Right hindlimb (tissue), 1 donor: ENCODE data around the gene TH.

Source experiments
- DNase-seq: peaks from one replicate; pipeline ENCODE4 v3.0.0-alpha.2; 2018

TH gene

DNA sequence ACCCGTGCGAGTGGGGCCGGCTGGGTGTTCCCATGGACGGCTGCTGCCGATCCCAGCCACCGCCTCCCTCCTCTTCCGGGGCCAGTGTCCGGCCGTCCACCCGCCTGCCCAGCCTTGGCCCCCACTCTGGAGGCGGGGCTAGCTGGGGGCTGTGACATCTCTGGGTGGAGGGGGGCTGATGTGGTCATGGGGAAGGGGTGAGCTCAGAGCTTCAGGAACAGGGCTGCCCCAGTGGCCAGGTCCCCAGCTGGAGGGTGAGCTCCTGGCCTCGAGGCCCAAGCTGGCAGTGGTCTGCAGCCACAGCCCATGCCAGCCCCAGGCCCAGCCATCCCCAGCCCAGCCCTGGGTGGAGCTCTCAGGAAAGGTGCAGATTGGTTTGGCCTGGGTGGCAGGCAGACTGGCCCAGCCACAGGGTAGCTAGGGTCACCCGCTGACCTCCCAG is 13.3 kb downstream of the TH start:
- DNase-seq: no peak

DNA sequence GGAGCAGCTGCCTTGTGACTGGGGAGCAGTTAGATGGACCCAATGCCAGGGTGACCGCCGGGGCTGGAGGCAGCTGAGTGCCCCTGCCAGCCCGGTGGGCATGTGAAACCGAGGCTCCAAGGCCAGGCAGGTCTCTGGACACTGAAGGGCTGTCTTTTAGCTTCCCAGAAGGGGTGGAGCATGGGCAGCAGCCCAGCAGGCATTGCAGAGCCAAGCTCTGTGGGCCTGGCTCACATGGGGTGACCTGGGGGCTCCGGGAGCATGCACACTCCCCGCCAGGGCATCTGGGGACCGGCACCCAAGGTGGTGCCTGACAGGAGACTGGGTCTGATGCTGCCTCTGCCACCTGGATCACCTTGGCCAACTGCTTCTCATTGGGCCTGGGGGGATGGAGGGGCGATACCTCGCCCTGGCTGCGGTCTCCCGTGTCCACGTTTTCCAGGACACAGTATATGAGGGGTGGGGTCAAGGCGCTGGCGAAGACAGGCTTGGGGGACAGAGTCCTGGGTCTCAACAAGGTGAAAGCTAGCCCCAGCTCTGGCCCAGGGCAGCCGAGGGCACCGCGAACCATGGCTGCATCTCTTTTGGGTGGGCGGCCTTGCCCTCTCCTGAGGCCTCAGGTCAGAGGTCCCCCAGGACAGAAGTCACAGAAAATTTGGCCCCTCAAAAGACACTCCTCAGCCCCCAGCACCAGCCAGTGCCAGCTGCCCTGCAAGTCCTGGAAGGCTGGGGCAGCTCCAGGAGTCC is 14.1 kb downstream of the TH start:
- DNase-seq: no peak

DNA sequence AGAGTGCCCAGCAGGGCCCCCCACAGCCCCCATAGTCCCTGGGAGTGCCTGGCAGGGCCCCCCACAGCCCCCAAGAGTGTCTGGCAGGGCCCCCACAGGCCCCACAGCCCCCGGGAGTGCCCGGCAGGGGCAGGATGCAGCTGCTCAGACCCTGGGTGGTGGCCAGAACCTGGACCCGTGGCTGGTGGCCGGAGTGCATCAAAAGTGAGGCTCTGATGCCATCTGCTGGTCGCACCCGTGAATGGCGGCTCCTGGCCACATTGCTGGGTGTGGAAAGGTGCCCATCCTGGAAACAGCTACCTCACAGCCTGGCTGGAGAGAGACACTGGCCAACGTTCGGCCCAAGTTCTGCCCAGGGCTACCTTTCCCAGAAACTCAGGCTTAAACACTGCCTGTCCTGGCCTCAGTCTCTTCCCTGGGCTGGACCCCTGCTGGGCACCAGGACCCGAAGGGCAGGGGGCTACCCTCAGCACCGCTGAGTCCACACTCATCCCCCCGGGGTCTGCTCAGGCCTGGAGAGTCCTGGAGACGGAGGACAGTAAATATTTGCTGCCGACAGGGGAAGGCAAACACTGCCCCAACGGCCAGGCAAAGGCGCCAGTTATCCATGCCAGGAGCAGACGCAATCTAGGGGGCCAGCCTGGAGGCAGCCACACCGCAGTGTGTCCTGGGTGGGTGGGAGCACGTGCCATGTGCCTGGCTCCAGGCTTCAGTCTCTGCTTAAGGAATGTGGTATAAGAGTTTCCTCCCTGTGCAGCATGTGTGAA is 15.0 kb downstream of the TH start:
- DNase-seq: peak; percentile 79

DNA sequence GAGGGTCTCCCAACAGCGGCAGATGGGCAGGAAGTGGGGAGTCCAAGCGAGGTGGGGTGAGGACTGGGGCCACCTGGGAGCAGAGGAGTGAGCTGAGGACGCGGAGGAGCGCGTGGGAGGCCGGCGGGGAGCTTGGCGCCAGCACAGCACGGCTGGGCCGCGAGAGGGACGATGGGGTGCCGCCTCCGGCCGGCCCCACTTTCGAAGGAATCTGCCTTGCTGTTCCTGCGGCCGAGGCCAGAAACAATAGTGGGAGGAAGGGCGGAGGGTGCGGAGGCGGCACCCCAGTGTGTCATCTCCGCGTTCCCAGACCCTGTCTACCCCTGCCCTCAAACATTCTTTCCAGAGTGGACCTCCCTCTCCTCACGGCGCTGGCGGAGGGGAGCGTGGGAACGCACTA is 16.1 kb downstream of the TH start:
- no peak for DNase-seq

DNA sequence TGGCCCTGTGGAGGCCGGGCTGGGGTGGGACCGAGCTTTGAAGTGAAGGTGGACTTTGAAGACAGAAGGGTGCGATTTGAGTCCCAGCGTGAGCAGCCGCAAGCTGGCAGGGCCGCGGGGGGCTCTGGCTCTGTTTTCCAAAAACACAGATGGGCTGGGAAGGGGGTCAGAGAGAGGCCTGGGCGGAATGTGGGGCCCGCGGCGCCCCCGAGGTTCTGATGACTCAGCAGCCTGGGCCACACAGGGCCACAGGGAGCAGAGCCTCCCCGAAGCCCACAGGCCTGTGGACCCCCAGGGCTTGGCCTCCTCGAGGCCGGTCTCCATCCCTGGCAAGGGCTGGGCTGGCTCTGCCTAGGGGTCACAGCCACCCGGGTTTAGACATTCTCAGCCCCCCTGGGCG is 16.7 kb downstream of the TH start:
- DNase-seq: no peak

DNA sequence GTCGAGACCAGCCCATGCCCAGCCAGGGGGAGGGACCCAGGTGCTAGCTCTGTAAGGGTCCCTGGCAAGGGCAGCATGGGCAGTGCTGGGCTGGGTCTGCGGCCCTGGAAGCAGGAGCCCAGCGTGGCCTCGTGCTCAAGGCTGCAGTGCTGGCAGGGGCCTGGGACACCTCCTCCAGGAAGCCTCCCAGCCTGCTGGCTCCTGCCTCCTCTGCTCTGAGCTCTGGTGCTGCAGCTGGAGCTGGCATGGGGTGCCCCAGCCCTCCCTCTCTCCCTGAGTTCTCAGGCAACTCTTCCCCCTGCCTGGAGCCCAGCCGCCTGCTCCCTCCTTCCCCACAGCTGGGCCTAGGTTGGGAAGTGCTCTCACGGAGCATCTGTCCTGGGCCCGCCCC is 17.4 kb downstream of the TH start:
- no peak for DNase-seq

DNA sequence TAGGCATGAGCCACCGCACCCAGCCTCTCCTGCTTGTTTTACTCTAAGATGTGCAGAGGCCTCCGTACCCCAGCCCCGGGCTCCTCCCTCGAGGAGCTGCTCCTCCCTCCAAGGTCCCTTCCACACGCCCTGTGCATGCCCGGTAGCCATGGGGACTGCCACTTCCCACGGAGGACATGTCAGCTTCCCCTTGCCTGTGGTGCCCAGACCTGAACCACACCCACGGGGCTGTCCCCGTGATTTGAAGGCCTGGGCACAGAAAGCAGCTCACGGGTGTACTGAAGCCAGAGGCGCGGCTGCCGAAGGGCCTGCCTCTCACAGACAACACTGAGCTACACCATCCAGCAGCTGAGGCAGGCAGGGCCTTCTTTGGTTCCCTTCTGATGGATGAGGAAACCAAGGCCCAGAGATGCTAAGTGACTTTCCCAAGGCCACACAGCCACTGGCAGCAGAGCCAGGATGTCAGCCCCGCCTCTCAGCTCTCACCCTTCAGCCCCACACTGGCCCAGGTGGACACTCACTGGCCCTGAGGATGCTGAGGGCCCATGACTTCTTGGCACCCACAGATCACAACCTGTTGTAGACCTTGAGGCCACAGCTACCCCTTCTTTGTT is 17.9 kb downstream of the TH start:
- DNase-seq: no peak

DNA sequence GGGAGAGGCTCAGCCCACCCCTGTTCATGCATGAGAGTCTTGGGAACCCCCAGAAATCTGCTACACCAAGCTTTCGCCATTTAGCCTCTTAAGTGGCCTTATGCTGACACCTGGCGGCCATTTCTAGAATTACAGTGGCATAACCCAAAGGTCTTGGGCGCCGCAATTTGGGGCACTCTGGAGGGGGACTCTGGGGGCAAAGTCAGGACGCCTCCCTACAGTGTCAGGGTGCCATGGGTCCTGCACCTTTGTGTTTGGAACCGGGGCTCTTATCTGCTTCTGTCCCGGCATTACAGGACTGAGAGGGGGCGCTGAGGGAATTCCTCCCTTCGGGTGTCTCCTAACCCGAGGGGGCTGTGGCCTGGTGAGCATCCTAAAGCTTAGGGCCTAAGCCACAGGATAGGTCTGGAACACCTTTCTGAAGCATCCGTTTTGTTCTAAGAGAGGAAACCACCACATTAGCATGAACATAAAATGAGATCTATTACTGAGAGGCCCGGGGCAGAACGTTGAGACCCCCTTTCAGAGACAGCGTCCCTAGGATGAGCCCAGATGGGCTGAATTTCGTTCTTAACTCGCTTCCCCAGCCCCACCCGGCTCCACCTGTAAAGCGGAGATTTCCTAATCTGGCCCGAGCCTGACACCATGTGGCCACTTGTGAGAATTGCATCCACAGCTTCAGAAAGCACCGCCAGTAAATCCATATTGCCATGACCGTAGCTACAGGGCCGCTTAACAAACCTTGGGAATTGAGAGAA is 19.9 kb downstream of the TH start:
- peak; percentile 85 for DNase-seq

DNA sequence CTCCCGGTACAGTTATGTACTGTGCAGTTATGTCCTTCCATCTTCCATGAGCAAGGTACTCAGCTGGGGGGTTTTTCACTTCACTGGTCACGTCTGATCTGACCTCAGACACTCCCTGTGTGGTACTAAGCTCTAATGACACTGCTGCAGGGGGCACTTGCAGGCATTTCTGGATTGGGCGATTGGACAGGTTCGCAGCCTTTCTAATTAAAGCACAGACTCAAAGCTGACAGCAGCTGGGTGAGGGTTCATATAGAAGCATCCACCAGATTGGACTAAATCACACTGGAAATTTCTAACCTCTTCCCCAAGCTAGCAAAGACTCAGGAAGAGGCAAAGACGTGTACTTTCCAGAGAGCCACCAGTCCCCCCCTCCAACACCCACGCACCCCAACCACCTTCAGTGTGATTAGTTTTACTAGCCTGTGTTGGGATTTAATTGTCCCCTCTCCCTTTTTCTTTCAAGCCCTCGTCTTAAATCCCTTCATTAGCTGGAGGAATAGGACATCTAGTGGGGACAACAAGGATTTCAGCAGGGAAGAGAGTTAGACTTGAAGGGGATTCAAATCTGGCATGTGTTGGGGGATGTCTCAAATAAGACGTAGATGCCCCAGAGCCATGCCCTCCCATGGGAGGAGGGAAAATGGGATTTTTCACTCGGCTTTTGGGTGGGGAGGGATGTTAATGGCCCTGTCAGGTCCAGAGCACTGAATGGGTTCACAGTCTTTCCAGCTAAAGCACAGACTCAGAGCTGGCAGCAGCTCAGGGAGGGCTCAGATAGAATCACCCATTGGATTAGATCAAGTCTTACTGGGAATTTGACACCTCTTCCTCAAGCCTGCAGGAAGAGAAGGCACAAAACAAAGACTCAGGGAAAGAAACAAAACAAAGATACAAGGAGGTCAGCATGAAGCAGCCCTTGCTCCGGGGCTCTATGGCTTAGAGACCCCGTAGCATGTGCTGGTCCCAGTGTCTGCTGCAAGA is 21.5 kb downstream of the TH start:
- no peak for DNase-seq

DNA sequence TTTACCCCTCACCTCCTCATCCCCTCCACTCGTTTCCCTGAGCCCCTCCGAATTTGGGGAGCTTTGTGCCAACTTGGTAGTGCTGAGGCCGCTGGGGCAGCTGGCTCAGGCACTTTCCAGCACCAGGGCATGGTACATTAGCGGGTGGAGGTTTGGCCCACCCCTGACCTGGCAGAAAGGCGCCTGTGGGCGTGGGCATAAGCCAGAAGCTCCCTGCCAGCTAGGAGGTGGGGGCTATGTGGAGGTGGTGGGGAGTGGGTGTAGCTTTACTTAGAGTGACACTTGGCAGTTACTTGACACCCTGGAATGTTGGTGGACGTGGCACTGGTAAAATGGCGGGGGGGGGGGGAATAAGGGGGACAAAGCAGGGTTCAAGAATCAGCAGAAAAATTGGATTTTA is 22.2 kb downstream of the TH start:
- peak; percentile 77 for DNase-seq

DNA sequence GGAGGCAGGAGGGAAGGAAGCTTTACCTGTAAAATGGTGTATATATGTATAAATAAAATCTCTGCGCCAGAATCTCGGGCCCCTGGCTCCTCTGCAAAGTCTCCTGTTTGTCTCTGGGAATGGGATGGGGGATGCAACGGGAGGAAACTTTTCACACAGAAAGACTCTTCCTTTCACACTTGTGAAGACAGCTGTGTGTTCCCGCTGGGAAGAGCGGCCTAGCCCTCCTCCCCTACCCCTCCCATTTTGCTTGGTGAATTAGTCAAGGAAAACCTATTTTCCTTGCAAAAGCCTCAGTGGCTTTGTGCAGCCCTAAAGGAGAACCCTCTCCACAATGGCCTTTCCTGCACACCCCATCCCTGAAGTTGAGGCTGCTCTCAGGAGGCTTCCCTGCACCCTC is 23.0 kb downstream of the TH start:
- peak; percentile 66 for DNase-seq

DNA sequence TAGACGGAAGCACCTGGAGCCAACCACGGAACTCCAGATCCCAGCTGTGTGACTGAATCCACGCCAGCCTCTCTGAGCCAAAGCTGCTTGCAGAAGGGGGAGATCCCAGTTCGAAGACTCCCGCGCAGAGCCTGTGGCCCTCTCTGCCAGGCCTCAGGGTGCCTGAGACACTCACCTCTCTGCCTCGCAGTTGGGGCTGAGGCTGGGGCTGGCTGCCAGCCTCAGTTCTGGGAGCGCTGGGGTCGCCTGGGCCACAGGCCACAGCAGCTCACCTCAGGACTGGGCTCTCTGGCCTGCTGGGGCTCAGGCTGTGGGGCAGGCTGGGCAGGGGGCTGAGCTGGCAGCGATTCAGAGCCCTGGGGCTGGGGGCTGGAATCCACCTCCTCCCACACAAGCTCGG is 24.2 kb downstream of the TH start:
- DNase-seq: no peak

DNA sequence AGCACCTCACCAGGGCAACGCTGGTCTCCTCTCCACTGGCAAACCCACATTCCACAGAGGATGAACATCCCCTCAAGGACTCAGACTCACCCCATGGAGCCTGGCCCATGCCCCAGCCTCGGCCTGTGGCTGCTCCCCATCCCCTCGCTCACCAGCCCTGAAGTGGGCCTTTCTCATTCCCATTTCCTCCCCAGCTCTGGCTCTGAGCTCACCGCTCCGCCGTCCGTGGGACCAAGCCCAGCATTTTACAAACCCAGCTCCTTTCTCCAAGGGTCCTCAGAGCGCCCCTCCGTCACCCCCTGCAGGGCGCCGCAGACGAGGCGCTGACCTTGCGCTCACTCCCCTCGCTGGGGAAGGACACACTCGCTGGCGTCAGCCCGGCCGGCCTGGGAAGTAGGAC is 25.6 kb downstream of the TH start:
- DNase-seq: no peak

DNA sequence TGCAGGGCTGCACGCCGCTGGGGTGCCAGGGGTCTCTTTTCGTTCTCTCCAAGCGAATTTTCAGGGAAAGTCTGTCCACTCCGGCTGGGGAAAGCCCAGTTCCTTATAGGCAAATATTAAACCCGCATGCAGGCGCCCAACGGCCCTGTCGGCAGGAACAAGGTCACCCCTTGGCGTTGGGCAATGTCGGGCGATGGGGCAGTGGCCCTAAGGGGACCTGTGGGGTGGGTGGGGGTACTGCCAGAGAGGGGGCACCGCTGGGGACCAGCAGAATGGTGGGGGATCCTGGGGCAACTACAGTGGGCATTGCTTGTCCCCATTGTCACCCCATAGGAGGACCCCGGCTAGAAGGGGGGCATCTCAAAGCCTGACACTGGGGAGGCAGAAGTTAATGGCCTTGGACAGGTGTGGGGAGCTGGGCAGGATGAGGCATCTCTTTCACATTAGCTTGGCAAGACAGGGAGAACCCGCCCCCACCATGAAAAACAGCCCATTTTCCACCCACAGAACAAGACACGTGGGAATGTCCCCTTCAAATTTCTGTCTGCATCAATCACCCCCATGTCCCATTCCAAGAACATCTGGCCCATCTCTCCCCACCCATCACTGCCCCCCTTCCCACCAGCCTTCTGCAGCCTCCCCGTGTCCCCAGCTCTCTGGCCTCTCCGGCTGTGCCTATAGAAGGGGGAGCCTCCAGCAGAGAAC is 26.9 kb downstream of the TH start:
- DNase-seq: no peak

DNA sequence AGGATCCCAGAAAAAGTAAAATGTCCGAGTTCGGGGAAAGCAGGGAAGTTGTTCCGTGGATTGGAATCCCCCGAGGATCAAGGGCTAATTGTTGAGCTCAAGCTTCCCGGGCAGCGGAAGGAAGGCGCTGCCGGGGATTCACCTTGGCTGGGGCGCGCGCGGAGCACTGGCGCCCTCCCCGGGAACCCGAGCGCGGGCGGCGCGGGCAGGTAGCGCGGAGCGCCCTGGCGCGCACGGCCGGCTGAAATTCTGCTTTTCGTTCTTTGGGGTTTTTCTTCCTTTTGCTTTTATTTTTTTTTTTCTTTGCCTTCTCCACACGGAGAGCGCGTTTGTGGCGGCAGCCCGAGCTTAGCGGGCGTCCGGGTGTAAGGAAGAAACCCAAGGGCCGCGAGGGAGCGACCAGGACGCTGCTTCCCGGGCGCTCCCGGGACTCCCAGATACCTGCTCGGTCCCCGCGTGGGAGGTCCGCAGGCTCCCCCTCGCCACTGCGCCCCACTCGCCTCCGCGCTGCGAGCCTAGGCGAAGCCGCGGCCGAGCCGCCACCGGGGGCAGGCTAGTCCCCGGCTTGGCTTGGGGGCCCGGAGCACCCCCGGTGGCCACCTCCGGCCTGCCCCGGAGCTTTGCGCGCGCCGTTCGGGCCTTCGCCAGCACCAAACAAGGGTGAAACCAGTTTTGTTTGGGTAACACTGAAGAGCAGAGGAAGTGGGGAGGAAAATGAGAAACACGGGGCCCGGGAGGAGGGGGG is 27.6 kb downstream of the TH start:
- no peak for DNase-seq

DNA sequence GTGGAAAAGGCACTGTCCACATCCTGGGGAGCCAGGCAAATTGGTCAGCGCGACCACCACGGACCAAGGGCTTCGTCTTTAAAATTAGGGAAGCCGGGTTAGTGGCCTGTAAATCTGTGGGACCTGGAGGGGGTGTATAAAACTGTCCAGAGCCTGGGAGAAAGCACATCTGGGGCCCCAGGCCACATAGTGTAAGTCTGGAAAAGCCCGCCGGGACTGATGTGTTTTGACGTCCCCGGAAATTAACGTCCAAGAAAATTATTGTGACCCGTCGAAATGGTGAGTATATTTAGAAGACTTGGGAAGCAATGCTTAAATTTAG is 28.2 kb downstream of the TH start:
- no peak for DNase-seq

DNA sequence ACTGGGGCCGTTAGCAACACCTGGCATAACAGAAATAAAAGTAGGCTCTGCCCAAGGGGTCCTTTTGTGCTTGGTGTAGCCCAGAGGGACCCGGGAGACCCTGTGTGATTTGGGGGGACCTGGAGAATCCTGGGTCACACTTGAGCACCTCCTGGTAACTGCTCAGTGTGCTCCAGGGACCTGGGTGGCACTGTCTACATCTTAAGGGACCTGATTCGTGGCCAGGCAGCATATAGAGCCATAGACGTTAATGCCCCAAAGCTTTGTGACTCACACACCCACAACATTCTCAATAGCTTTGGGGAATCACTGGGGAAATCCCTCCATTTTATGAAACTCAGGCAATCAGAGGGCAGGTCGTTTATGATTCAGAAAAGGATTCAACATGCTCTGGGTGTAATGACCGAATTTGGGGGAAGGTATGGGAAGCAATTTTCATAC is 28.8 kb downstream of the TH start:
- DNase-seq: no peak

DNA sequence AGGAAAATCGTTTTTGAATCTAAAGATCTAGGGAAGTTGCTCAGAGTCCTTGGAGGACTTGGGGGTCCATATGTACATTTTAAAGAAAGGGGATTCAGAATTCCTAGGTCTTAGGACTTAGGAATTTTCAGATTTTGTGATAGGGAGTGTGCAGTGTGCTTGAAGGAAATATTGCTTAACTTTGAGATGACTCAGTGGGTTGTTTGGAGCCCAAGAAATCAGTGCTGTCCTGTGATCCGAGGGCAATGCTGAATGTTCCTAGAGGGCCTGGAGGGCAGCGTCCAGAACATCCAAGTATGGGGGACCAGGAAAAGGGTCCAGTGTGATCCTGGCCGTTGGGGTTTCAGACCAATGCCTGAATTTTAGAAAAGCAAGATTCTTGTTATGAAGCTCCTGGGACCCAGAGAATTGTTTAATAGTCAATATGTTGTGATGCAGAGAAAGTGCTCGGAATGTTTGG is 29.3 kb downstream of the TH start:
- DNase-seq: no peak

DNA sequence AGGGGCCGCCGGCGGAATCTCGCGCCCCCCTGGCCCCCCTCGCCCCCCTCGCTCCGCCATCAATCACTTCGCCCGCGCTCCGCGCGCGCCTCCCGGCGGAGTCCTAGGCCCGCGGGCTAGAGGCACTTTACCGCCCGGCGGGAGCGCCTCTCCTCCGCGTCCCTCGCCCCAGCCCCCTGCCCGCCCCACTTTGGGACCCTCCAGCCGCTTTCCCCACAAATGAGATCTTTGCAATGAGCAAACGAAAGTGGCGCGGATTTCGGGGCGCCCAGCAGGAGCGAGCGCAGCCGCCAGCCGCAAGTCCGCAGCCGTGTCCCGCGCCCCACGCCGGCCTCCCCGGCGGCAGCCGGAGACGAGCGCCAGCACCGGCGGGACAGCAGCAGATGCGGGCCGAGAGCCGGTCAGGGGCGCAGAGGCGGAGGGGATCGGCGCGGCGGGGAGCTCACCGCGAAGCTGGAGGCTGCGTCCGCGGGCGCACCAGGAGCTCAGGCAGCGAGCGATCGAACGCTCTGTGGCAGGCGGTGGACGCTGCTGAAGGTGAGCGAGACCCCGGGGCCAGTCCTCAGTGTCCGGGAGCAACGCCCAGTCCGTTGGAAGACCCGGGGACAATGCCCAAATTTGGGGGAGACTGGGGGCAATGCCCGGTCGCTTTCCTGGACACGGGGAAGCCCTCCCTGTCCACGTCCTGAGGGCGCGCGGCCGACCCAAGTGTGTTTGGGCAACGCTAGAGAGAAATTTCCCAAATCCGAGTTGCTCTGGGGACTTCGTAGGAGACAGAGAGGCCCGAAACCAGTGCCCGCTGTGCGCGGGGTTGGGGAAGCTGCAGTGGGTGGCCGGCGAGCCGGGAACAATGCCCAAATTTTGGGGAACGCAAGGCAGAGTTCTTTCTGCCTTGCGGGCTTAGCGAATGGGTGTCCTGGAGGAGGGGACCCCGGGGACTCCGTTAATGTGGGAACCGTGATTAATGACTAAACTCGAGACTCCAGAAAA is 30.9 kb downstream of the TH start:
- no peak for DNase-seq
